HepG2 (cell line): ENCODE data around the gene ADGRD1. TPM values are rescaled to one million over a fixed set of nuclear protein-coding genes. Genes with fewer than 3 reads are reported as not detected.

Experiments
- ASH2L ChIP-seq: fragments of 300-600, 200-600 bp; sonication (generic); IDR thresholded peaks from 2 replicates; pipeline ENCODE4 v1.7.0; 2017; ENCODE audit warnings: low read depth, mild to moderate bottlenecking, moderate library complexity, mixed read lengths, low read length; ENCODE audit not compliant: insufficient read length
- CSRNP2 ChIP-seq: sonication (generic); formaldehyde crosslinking; conservative IDR thresholded peaks from 2 replicates; pipeline ENCODE4 v1.8.0; 2022; ENCODE audit warnings: low read depth, missing genetic modification reagents
- GATAD2A ChIP-seq: IDR thresholded peaks from 2 replicates; pipeline ENCODE4 v1.6.1; 2016
- HBP1 ChIP-seq: IDR thresholded peaks from 2 replicates; pipeline ENCODE4 v1.6.1; 2016; ENCODE audit warnings: low read depth, control low read depth
- MYPOP ChIP-seq: sonication (generic); formaldehyde crosslinking; IDR thresholded peaks from 2 replicates; pipeline ENCODE4 v1.8.1; 2023; ENCODE audit warnings: mild to moderate bottlenecking, moderate library complexity, missing genetic modification reagents
- NFIB ChIP-seq: sonication (generic); formaldehyde crosslinking; IDR thresholded peaks from 2 replicates; pipeline ENCODE4 v1.9.0; 2021; ENCODE audit warnings: missing genetic modification reagents, mild to moderate bottlenecking, borderline replicate concordance
- NR0B2 ChIP-seq: sonication (generic); formaldehyde crosslinking; IDR thresholded peaks from 2 replicates; pipeline ENCODE4 v1.4.0; 2020; ENCODE audit warnings: mild to moderate bottlenecking, missing genetic modification reagents
- ONECUT2 ChIP-seq: sonication (generic); formaldehyde crosslinking; IDR thresholded peaks from 2 replicates; pipeline ENCODE4 v1.4.0; 2020; ENCODE audit warnings: missing genetic modification reagents
- POLR2A ChIP-seq, 2 experiments: IDR thresholded peaks; 2 replicates each; pipeline ENCODE4 v1.6.1; 2011; ENCODE audit warnings: low read depth in 2 of 2, low read length in 2 of 2, mild to moderate bottlenecking in 1 of 2, moderate library complexity in 1 of 2; ENCODE audit not compliant: insufficient read depth in 1 of 2
- POLR2G ChIP-seq: fragments of 200-400 bp; formaldehyde crosslinking; IDR thresholded peaks from 2 replicates; pipeline ENCODE4 v1.6.1; 2018; ENCODE audit warnings: mild to moderate bottlenecking, low read depth, low read length, moderate library complexity
- RFX1 ChIP-seq: fragments of 450-650 bp; IDR thresholded peaks from 2 replicates; pipeline ENCODE4 v1.6.1; 2017
- RXRB ChIP-seq: IDR thresholded peaks from 2 replicates; pipeline ENCODE4 v1.6.1; 2016; ENCODE audit warnings: borderline replicate concordance, missing genetic modification reagents, missing compliant biosample characterization
- SYNCRIP ChIP-seq: fragments of 200-400 bp; formaldehyde crosslinking; IDR thresholded peaks from 2 replicates; pipeline ENCODE4 v1.6.1; 2018; ENCODE audit warnings: mild to moderate bottlenecking, low read depth, low read length; ENCODE audit not compliant: insufficient read depth
- THYN1 ChIP-seq: sonication (generic); formaldehyde crosslinking; IDR thresholded peaks from 2 replicates; pipeline ENCODE4 v1.8.1; 2023; ENCODE audit warnings: low read depth, mild to moderate bottlenecking, moderate library complexity, missing genetic modification reagents, borderline replicate concordance
- ZBTB34 ChIP-seq: sonication (generic); formaldehyde crosslinking; IDR thresholded peaks from 2 replicates; pipeline ENCODE4 v1.8.0; 2022; ENCODE audit warnings: mild to moderate bottlenecking, missing genetic modification reagents
- ZMAT3 ChIP-seq: sonication (generic); formaldehyde crosslinking; conservative IDR thresholded peaks from 2 replicates; pipeline ENCODE4 v1.7.0; 2021; ENCODE audit warnings: missing genetic modification reagents
- ZNF33B ChIP-seq: sonication (generic); formaldehyde crosslinking; IDR thresholded peaks from 2 replicates; pipeline ENCODE4 v1.5.1; 2020; ENCODE audit warnings: mild to moderate bottlenecking, missing genetic modification reagents
- ZNF468 ChIP-seq: sonication (generic); formaldehyde crosslinking; IDR thresholded peaks from 2 replicates; pipeline ENCODE4 v1.8.0; 2022; ENCODE audit warnings: mild to moderate bottlenecking, moderate library complexity, missing genetic modification reagents
- ZNF572 ChIP-seq: sonication (generic); formaldehyde crosslinking; IDR thresholded peaks from 2 replicates; pipeline ENCODE4 v1.5.1; 2020; ENCODE audit warnings: mild to moderate bottlenecking, missing genetic modification reagents
- ZNF841 ChIP-seq: sonication (generic); formaldehyde crosslinking; IDR thresholded peaks from 2 replicates; pipeline ENCODE4 v1.8.1; 2023; ENCODE audit warnings: missing genetic modification reagents, borderline replicate concordance
- ZSCAN22 ChIP-seq: sonication (generic); formaldehyde crosslinking; IDR thresholded peaks from 2 replicates; pipeline ENCODE4 v1.4.0; 2020; ENCODE audit warnings: mild to moderate bottlenecking, missing genetic modification reagents
- ZXDC ChIP-seq: sonication (generic); formaldehyde crosslinking; IDR thresholded peaks from 2 replicates; pipeline ENCODE4 v1.5.0; 2020; ENCODE audit warnings: mild to moderate bottlenecking, missing genetic modification reagents
- polyA plus RNA-seq, 8 experiments: library from polyadenylated mRNA; depleted of rRNA in 3 of 8; stranded (reverse) in 7 of 8; unstranded in 1 of 8; fragments of >200 nt; fragmentation: Illumina TruSeq in 4 of 8; extraction: Trizol in 4 of 8; gene quantifications; 2 replicates each; pipeline versions ENCODE4 v1.2.1 to v1.2.3, GENCODE V29; 2011 to 2016; ENCODE audit warnings: low read depth in 4 of 8, missing spikeins in 1 of 8, mixed read lengths in 1 of 8; ENCODE audit not compliant: insufficient read depth in 1 of 8
- total RNA-seq, 5 experiments: library from RNA; depleted of rRNA; stranded (reverse); fragments of >200 nt; fragmentation: Illumina TruSeq; extraction: Trizol; gene quantifications; 2 replicates each; pipeline ENCODE4 v1.2.3, GENCODE V29; 2016; ENCODE audit warnings: low read depth in 1 of 5

Gene ADGRD1
- total and polyA plus RNA-seq, 2 of the 13 experiments (the other 11 are each of a cell fraction or from before 2014, with no cell fraction given): 0.46 to 12.4 TPM

GRCh38 chr12:130971925-130972585 is 18.3 kb downstream of the ADGRD1 start (continued):
- TF ChIP-seq ZXDC (no peak), ZSCAN22 (no peak), ZNF572 (no peak), CSRNP2 (CRISPR knock-in tag) (no peak), POLR2G (no peak), ZBTB34 (no peak), ZNF468 (CRISPR knock-in tag) (no peak), POLR2A (IDR thresholded peaks at IDR 0.05; ENCODE audit: insufficient read depth in 1 of 2, low read depth in 2 of 2, low read length in 2 of 2) (no peak), SYNCRIP (no peak), ZNF841 (CRISPR knock-in tag) (no peak), ZNF33B (CRISPR knock-in tag) (no peak), NFIB (CRISPR knock-in tag) (no peak), MYPOP (no peak), RFX1 (no peak), THYN1 (CRISPR knock-in tag) (no peak), GATAD2A (CRISPR knock-in tag) (peak; percentile 78), ONECUT2 (CRISPR knock-in tag) (no peak), HBP1 (CRISPR knock-in tag) (no peak), ASH2L (peak; percentile 79), RXRB (CRISPR knock-in tag) (peak; percentile 68; the same call in 1 of the 2 replicates), NR0B2 (no peak), ZMAT3 (CRISPR knock-in tag) (no peak)
